Measurements from ENCODE around the gene C5AR1. TPM values are rescaled to one million over a fixed set of nuclear protein-coding genes. Genes with fewer than 3 reads are reported as not detected.

Gene C5AR1
- total RNA-seq: 0.35 and 0.65 TPM in 2 replicates

DNA sequence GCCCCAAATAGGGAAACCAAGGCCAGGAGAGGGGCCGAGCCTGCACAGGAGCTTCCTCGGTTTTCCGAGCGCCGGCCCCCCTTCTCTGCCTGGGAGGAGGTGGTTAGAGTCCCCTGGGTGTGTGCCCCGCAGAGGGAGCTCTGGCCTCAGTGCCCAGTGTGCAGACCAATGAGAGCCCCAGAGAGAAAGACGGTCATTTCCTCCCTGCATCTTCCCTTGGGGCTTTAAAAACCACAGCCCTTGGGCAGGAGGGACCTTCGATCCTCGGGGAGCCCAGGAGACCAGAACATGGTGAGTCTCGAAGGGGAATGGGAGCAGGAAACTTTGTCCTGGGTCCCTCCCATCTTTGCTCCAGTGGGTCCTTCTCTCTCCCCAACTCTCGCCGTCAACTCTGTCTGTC is at the start of gene C5AR1:
TSS of gene C5AR1 (plus strand) at position 254 of the 400 bp plus-strand sequence. CDS start at position 289, 35 bp downstream.

DNA sequence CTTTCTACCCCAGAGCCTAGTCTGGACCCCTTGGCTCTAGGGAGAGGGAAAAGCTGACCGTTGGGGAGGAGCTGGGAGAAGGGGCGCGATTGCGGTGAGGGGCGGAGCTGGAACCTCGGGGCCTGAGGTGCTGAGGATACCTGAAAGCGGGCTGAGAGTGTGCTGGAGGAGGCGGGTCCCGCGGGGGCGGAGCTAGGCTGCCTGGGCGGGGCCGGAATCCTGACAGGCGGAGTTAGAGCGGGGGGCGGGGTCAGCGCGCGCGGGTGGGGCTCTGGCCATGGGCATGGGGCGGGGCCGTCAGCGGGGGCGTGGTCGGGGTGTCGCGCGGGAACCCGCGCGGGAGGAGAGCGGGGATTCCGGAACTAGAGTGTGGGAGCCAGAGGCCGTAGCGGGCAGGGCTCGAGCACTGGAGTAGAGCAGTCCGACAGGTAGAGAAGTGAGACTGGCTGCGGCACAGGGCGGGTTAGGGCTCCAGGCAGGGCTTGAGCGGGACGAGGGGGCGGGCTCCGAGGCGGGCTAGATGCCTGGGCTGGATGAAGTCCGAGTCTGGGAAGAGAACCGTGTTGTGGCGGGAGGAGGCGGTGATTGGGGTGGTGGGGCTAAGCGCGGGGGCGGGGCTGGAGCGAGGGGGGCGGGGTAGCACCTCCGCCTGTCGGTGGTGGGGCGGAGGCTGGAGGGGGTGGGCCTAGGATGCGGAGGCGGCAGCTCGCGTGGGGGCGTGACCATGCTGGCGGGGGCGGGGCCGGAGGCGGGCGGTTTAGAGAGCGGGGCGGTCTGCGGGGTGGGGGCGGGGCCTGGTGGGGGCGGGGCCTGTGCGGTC is 35.4 kb upstream of the C5AR1 start, which contains the start of gene INAFM1:
TSS of gene INAFM1 (plus strand) at position 815 of the 820 bp plus-strand sequence. CDS start 35 bp downstream, outside the sequence.

DNA sequence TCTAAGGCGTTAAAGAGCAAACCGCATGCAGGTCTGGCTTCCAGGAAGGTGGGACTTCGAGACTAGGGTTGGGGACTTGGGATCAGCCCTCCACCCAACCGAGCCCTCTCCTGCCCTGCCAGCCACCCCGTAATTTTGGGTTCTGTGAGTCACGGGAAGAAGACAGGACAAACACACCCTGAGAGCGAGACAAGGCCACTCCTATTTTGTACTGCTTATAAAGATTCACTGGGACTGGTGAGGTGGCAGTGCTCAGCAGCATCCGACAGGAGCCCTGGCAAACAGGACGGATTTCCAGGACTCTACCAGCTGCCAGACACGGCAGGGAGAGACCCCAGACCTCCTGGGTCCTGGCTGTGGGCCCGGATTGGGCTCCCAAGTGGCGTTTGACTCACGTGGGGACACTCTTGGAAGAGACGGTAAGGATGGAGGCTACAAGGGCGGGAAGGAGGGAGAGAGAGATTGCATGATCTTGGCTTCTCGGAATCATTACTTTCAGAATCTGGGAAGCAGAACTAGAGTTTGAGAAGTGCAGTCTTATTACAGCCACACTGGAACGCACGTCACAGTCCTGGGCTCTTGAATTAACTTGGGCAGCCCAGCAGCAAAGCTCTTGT is 22.4 kb downstream of the C5AR1 start, which contains the start of gene C5AR2:
TSS of gene C5AR2 (plus strand) at position 245 of the 617 bp plus-strand sequence. CDS start 8,625 bp downstream, outside the sequence.

DNA sequence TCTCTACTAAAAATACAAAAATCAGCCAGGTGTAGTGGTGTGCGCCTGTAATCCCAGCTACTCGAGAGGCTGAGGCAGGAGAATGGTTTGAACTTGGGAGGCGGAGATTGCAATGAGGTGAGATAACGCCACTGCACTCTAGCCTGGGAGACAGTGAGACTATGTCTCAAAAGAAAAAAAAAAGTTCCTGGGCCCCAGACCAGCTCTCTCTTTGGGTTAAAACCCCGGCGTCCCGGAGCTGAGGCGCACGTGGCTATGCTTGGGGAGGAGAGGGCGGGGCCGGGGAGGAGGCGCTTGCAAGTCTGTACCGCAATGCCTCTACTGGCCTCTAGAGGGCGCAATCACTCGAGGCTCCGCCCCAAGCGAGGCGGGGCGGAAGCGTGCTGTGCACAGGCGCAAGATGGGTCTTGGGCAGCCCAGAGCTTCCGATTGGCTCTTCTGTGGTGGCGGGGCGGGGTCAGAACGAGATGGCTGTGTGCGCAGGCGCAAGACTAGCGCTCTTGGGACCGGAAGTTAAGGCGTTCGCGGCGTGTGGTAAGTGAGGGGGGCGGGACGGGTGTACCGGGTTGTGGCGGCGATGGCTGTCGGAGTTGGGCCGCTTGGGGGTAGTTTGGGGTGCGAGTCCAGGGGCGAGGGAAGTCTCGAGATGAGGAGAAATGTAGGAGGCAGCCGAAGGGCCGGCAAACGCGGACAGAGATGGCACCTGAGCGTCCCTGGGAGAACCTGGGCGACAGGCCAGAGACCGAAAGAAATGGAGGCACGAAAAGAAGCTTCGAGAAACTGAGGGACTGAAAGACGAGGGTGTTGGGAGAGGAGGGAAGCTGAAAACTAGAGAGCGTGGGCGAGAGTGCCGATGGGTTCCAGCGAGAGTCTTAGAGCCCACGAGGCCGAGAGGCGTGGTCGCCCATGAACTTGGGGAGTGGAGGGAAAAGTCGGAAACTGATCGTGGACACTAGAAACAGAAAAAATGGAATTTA is 39.4 kb downstream of the C5AR1 start, which contains the start of gene DHX34:
TSS of gene DHX34 (plus strand) at position 497 of the 977 bp plus-strand sequence. CDS start 3,716 bp downstream, outside the sequence.

Other genes starting within 250 kb of the C5AR1 start
- gene ZC3H4, start 196.1 kb upstream of the C5AR1 start, total RNA-seq: 20.0 and 24.6 TPM in 2 replicates
- 111 and 123 TPM in 2 replicates for gene SAE1, start 179.0 kb upstream of the C5AR1 start, total RNA-seq
- gene BBC3, start 78.7 kb upstream of the C5AR1 start, total RNA-seq: 3.5 and 5.9 TPM in 2 replicates
- gene CCDC9, start 53.3 kb upstream of the C5AR1 start, total RNA-seq: 12.9 and 13.5 TPM in 2 replicates
- gene INAFM1, start 35.0 kb upstream of the C5AR1 start, total RNA-seq: 2.0 and 4.9 TPM in 2 replicates
- not detected in 2 replicates for gene C5AR2, start 22.3 kb downstream of the C5AR1 start, total RNA-seq
- 12.2 and 19.5 TPM in 2 replicates for gene DHX34, start 39.5 kb downstream of the C5AR1 start, total RNA-seq
- gene MEIS3, start 109.7 kb downstream of the C5AR1 start, total RNA-seq: 1.8 and 2.8 TPM in 2 replicates
- 0.28 and 1.3 TPM in 2 replicates for gene SLC8A2, start 162.0 kb downstream of the C5AR1 start, total RNA-seq
- gene KPTN, start 174.4 kb downstream of the C5AR1 start, total RNA-seq: 3.6 and 6.8 TPM in 2 replicates
- gene NAPA, start 205.2 kb downstream of the C5AR1 start, total RNA-seq: 74.3 and 92.5 TPM in 2 replicates